MM.1S (cell line): ENCODE data around the gene IGFN1.
"Not testable (repeated sequence)": the region's sequence is repeated elsewhere in the genome, so short reads cannot be mapped to it uniquely, and the experiment has no call there.

Source experiments
- DNase-seq: peaks from one replicate; pipeline ENCODE4 v3.0.0-alpha.2; 2015
- H2AFZ ChIP-seq: fragments of 300-600 bp; sonication (generic); 2 replicates; pipeline ENCODE4 v1.6.0; 2016; ENCODE audit warnings: antibody characterized with exemption, low read length
- H3F3A ChIP-seq: fragments of 300-600 bp; sonication (generic); 2 replicates; pipeline ENCODE4 v1.6.1; 2016; ENCODE audit warnings: mild to moderate bottlenecking, antibody characterized with exemption, low read length, moderate library complexity, mixed read lengths; ENCODE audit not compliant: insufficient read depth
- H3K27ac ChIP-seq: fragments of 300-600 bp; sonication (generic); 2 replicates; pipeline ENCODE4 v1.5.1; 2016; ENCODE audit warnings: mild to moderate bottlenecking, low read length
- H3K27me3 ChIP-seq: fragments of 300-600 bp; sonication (generic); replicated peaks from 2 replicates; pipeline ENCODE4 v1.6.0; 2016; ENCODE audit warnings: low read length; ENCODE audit not compliant: insufficient read depth
- H3K36me3 ChIP-seq: fragments of 300-600 bp; sonication (generic); replicated peaks from 2 replicates; pipeline ENCODE4 v1.6.1; 2016; ENCODE audit warnings: mild to moderate bottlenecking, low read length, mixed read lengths; ENCODE audit not compliant: insufficient read depth
- H3K4me1 ChIP-seq: fragments of 300-600 bp; sonication (generic); 2 replicates; pipeline ENCODE4 v1.6.1; 2016; ENCODE audit warnings: low read length, mixed read lengths
- H3K4me2 ChIP-seq: fragments of 300-600 bp; sonication (generic); 2 replicates; pipeline ENCODE4 v1.6.0; 2016; ENCODE audit warnings: low read depth, low read length
- H3K4me3 ChIP-seq: fragments of 300-600 bp; sonication (generic); 2 replicates; pipeline ENCODE4 v1.5.1; 2016; ENCODE audit warnings: low read length, mixed read lengths
- H3K79me2 ChIP-seq: fragments of 300-600 bp; sonication (generic); 2 replicates; pipeline ENCODE4 v1.6.1; 2016; ENCODE audit warnings: mixed run types, low read length, mixed read lengths
- H3K9ac ChIP-seq: fragments of 300-600 bp; sonication (generic); 2 replicates; pipeline ENCODE4 v1.6.1; 2016; ENCODE audit warnings: low read length, mixed read lengths
- H3K9me2 ChIP-seq: fragments of 300-600 bp; sonication (generic); replicated peaks from 2 replicates; pipeline ENCODE4 v1.6.1; 2016; ENCODE audit warnings: mild to moderate bottlenecking, low read length, mixed read lengths; ENCODE audit not compliant: insufficient read depth
- H3K9me3 ChIP-seq: fragments of 300-600 bp; sonication (generic); replicated peaks from 2 replicates; pipeline ENCODE4 v1.6.1; 2016; ENCODE audit warnings: mild to moderate bottlenecking, low read length, mixed read lengths; ENCODE audit not compliant: insufficient read depth
- H4K20me1 ChIP-seq: fragments of 300-600 bp; sonication (generic); 2 replicates; pipeline ENCODE4 v1.6.1; 2016; ENCODE audit warnings: mild to moderate bottlenecking, low read length, moderate library complexity, mixed read lengths; ENCODE audit not compliant: insufficient read depth
- CTCF ChIP-seq: fragments of 300-600 bp; sonication (generic); IDR thresholded peaks from 2 replicates; pipeline ENCODE4 v1.5.1; 2016; ENCODE audit warnings: antibody characterized with exemption, low read length, mixed read lengths
- EZH2 ChIP-seq: fragments of 300-600 bp; sonication (generic); optimal IDR thresholded peaks from 2 replicates; pipeline ENCODE3; 2017; ENCODE audit warnings: low read depth, mild to moderate bottlenecking, antibody characterized with exemption, low read length, mixed read lengths
- EZH2phosphoT487 ChIP-seq: fragments of 300-600 bp; sonication (generic); IDR thresholded peaks from 2 replicates; pipeline ENCODE4 v1.6.1; 2018; ENCODE audit warnings: antibody characterized with exemption, low read length

Gene IGFN1

GRCh38 chr1:201156346-201156745 is 34.3 kb upstream of the IGFN1 start:
- TF ChIP-seq CTCF = no peak
- no peak for TF ChIP-seq EZH2
- TF ChIP-seq EZH2phosphoT487 = no peak
- Histone ChIP-seq H3K36me3 (no peaks in the 10 kb centered on the region), H3K27me3 (no peaks in the 10 kb centered on the region), H3K4me2 (no peak overlapping the region), H3K79me2 (peaks cover 9% of the 10 kb centered on the region), H4K20me1 (no peaks in the 10 kb centered on the region), H3K27ac (no peak overlapping the region), H3K9me3 (no peaks in the 10 kb centered on the region), H3K9me2 (no peaks in the 10 kb centered on the region), H3K4me3 (no peak overlapping the region), H3K9ac (no peak overlapping the region), H2AFZ (no peak overlapping the region), H3F3A (no peaks in the 10 kb centered on the region), H3K4me1 (peaks cover 7% of the 10 kb centered on the region; the same call in 1 of the 2 replicates)
- no peak for DNase-seq

GRCh38 chr1:201156819-201157218 is 33.8 kb upstream of the IGFN1 start:
- Histone ChIP-seq H3K9me2 (no peaks in the 10 kb centered on the region), H3F3A (no peaks in the 10 kb centered on the region)
- DNase-seq = no peak

GRCh38 chr1:201157949-201158348 is 32.7 kb upstream of the IGFN1 start:
- Histone ChIP-seq H2AFZ (no peak overlapping the region), H3K36me3 (no peaks in the 10 kb centered on the region), H3K27me3 (no peaks in the 10 kb centered on the region), H3K4me1 (peaks cover 7% of the 10 kb centered on the region; the same call in 1 of the 2 replicates), H3K9me3 (no peaks in the 10 kb centered on the region), H3K4me2 (no peak overlapping the region), H3K4me3 (no peak overlapping the region), H3K79me2 (peaks cover 9% of the 10 kb centered on the region), H4K20me1 (no peaks in the 10 kb centered on the region), H3F3A (no peaks in the 10 kb centered on the region), H3K9me2 (no peaks in the 10 kb centered on the region), H3K9ac (no peak overlapping the region), H3K27ac (no peak overlapping the region)
- TF ChIP-seq EZH2phosphoT487 (no peak), EZH2 (no peak), CTCF (no peak)
- no peak for DNase-seq

More at GRCh38 chr1:201156819-201157218, 33.8 kb upstream of the IGFN1 start:
- H3K9ac ChIP-seq = no peak overlapping the region
- no peaks in the 10 kb centered on the region for H3K9me3 ChIP-seq
- no peaks in the 10 kb centered on the region for H4K20me1 ChIP-seq
- H2AFZ ChIP-seq = no peak overlapping the region
- no peak overlapping the region for H3K4me2 ChIP-seq
- H3K79me2 ChIP-seq = peaks cover 9% of the 10 kb centered on the region
- H3K36me3 ChIP-seq = no peaks in the 10 kb centered on the region
- no peak for TF ChIP-seq CTCF
- no peak for TF ChIP-seq EZH2phosphoT487
- no peak for TF ChIP-seq EZH2
- no peak overlapping the region for H3K4me3 ChIP-seq
- H3K4me1 ChIP-seq = peaks cover 7% of the 10 kb centered on the region; the same call in 1 of the 2 replicates
- H3K27ac ChIP-seq = no peak overlapping the region
- no peaks in the 10 kb centered on the region for H3K27me3 ChIP-seq

- not testable (repeated sequence) for H4K20me1 ChIP-seq, H3K27me3 ChIP-seq, H3F3A ChIP-seq, DNase-seq, H2AFZ ChIP-seq, H3K4me2 ChIP-seq, H3K79me2 ChIP-seq, H3K9me3 ChIP-seq, H3K36me3 ChIP-seq, H3K4me3 ChIP-seq, H3K9ac ChIP-seq, H3K27ac ChIP-seq, H3K9me2 ChIP-seq, H3K4me1 ChIP-seq
These were observed 27.6 kb upstream of the IGFN1 start for GRCh38 chr1:201163036-201163435.
